NCI-H2196 (cell line): ENCODE results near the gene CCDC57.
"Not testable (repeated sequence)": the region's sequence is repeated elsewhere in the genome, so short reads cannot be mapped to it uniquely, and the experiment has no call there.

ENCODE experiments used
- DNase-seq: peaks from one replicate; lab custom pipeline; 2025; ENCODE audit not compliant: unreplicated experiment; lab: John Stamatoyannopoulos, UW

CCDC57 gene

GRCh38 chr17:82157046-82158035, 55.3 kb downstream of the CCDC57 start:
- DNase-seq: no peak

- no peak for DNase-seq
These were observed 56.2 kb downstream of the CCDC57 start for GRCh38 chr17:82156284-82156925.

GRCh38 chr17:82155606-82156005, 57.0 kb downstream of the CCDC57 start:
- no peak for DNase-seq

- DNase-seq: no peak
These were observed 57.7 kb downstream of the CCDC57 start for GRCh38 chr17:82154881-82155331.

- peak; percentile 91 for DNase-seq
These were observed 58.8 kb downstream of the CCDC57 start for GRCh38 chr17:82153745-82154375.

GRCh38 chr17:82153295-82153691, 59.3 kb downstream of the CCDC57 start:
- DNase-seq: no peak

GRCh38 chr17:82152556-82153294, 59.9 kb downstream of the CCDC57 start:
- peak; percentile 85 for DNase-seq

- no peak for DNase-seq
These were observed 60.5 kb downstream of the CCDC57 start for GRCh38 chr17:82152114-82152513.

GRCh38 chr17:82151106-82151957, 61.3 kb downstream of the CCDC57 start:
- DNase-seq: no peak

GRCh38 chr17:82149401-82150099, 63.1 kb downstream of the CCDC57 start:
- DNase-seq: no peak

- DNase-seq: no peak
These were observed 63.6 kb downstream of the CCDC57 start for GRCh38 chr17:82148997-82149396.

GRCh38 chr17:82148011-82148410, 64.6 kb downstream of the CCDC57 start:
- DNase-seq: no peak

GRCh38 chr17:82146663-82147654, 65.7 kb downstream of the CCDC57 start:
- no peak for DNase-seq

- no peak for DNase-seq
These were observed 67.0 kb downstream of the CCDC57 start for GRCh38 chr17:82145550-82146155.

- no peak for DNase-seq
These were observed 69.3 kb downstream of the CCDC57 start for GRCh38 chr17:82143333-82143732.

- not testable (repeated sequence) for DNase-seq
These were observed 72.7 kb downstream of the CCDC57 start for GRCh38 chr17:82139961-82140360.

GRCh38 chr17:82138511-82138992, 74.1 kb downstream of the CCDC57 start:
- DNase-seq: no peak

- peak; percentile 72 for DNase-seq
These were observed 78.5 kb downstream of the CCDC57 start for GRCh38 chr17:82134101-82134500.
